HFFc6 (cell line): ENCODE results near the gene G3BP1. TPM values are rescaled to one million over a fixed set of nuclear protein-coding genes. Genes with fewer than 3 reads are reported as not detected.

Source experiments
- DNase-seq: peaks from one replicate; pipeline ENCODE4 v3.0.0-alpha.2; 2018
- H3K27ac Mint-ChIP-seq: 2 replicates; pipeline ENCODE4 v1.8.0; 2020; ENCODE audit warnings: mild to moderate bottlenecking, mixed read lengths
- H3K27me3 Mint-ChIP-seq: 2 replicates; pipeline ENCODE4 v1.8.0; 2021; ENCODE audit warnings: mild to moderate bottlenecking, moderate library complexity, mixed read lengths; ENCODE audit not compliant: insufficient read depth
- H3K36me3 Mint-ChIP-seq: 2 replicates; pipeline ENCODE4 v1.8.0; 2021; ENCODE audit warnings: low read depth, mixed read lengths
- H3K4me1 Mint-ChIP-seq: 2 replicates; pipeline ENCODE4 v1.8.0; 2020; ENCODE audit warnings: low read depth, mixed read lengths
- H3K4me3 Mint-ChIP-seq: 2 replicates; pipeline ENCODE4 v1.8.0; 2020; ENCODE audit warnings: mild to moderate bottlenecking, moderate library complexity, mixed read lengths
- H3K9me3 Mint-ChIP-seq: 2 replicates; pipeline ENCODE4 v1.8.0; 2020; ENCODE audit warnings: mild to moderate bottlenecking, mixed read lengths
- total RNA-seq, 6 experiments: library from RNA; stranded (reverse); fragmentation: NEBNext Ultra II Directional; extraction: Animal tissue kit (Norgen Biotek cat#: 25700); gene quantifications; 2 replicates in 1 of 6; 3 replicates in 5 of 6; pipeline ENCODE4 v1.2.3, GENCODE V29; 2021
- TF ChIP-seq, protein P1 (sequence below): fragments of 200-600 bp; sonication (generic); IDR thresholded peaks from 2 replicates; pipeline ENCODE4 v1.5.0; 2021; ENCODE audit warnings: antibody characterized with exemption, mild to moderate bottlenecking

Gene G3BP1
- total RNA-seq, 6 experiments from 2014 or later = 242 to 284 (median 245) TPM

DNA sequence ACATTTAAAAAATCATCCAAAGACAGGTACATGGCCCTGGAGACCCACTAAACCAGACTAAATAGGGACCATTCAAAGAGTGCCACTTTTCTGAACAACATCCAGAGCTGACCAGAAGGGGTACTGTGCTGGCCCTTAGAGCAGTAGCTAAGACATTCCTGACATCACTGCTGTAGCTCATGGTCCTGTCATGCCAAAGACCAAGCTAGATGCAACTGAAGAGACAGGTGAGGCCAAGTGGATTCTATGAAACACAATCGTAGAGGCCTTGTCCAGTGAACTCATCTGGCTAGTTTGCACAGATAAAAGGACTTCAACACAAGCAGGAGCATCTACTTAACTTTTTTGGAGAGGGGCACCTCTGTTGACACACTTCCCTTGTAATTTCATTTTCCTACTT is 43.3 kb downstream of the G3BP1 start:
- Mint-ChIP-seq H3K27me3 (peaks cover 2% of the 10 kb centered on the region; the same call in 1 of the 2 replicates), H3K27ac (no peak overlapping the region; the same call in 1 of the 2 replicates), H3K4me3 (no peak overlapping the region), H3K36me3 (peaks cover 59% of the 10 kb centered on the region), H3K4me1 (peaks cover 31% of the 10 kb centered on the region), H3K9me3 (no peaks in the 10 kb centered on the region)
- TF ChIP-seq, protein P1, sequence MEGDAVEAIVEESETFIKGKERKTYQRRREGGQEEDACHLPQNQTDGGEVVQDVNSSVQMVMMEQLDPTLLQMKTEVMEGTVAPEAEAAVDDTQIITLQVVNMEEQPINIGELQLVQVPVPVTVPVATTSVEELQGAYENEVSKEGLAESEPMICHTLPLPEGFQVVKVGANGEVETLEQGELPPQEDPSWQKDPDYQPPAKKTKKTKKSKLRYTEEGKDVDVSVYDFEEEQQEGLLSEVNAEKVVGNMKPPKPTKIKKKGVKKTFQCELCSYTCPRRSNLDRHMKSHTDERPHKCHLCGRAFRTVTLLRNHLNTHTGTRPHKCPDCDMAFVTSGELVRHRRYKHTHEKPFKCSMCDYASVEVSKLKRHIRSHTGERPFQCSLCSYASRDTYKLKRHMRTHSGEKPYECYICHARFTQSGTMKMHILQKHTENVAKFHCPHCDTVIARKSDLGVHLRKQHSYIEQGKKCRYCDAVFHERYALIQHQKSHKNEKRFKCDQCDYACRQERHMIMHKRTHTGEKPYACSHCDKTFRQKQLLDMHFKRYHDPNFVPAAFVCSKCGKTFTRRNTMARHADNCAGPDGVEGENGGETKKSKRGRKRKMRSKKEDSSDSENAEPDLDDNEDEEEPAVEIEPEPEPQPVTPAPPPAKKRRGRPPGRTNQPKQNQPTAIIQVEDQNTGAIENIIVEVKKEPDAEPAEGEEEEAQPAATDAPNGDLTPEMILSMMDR = no peak
- no peak for DNase-seq

- Mint-ChIP-seq H3K4me1 (no peaks in the 10 kb centered on the region), H3K27ac (no peak overlapping the region), H3K36me3 (peaks cover 11% of the 10 kb centered on the region), H3K4me3 (no peak overlapping the region), H3K27me3 (no peaks in the 10 kb centered on the region; the same call in 1 of the 2 replicates), H3K9me3 (no peaks in the 10 kb centered on the region)
- DNase-seq = no peak
- TF ChIP-seq, protein P1 = no peak
These were observed 48.1 kb downstream of the G3BP1 start for GRCh38 chr5:151819830-151820229.

DNA sequence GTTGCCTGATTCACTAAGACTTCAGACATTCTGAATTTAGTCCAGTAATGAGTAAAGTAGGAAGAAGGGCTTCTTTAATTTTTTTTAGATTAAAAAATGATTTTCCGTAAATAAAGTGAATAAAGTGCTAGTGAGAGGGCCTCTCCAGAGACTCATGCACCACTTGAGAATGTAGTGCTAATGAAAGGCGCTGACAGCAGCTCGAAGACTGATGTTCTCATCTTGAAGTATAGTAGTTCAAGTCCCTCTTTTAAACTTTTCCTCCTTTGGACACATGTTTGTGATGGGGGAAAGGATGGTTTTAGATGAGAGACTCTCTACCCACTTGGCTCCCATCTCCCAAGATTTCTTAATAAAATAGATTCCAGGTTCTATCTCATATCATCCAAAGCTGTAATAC is 48.5 kb downstream of the G3BP1 start:
- Mint-ChIP-seq H3K27me3 (no peaks in the 10 kb centered on the region; the same call in 1 of the 2 replicates), H3K9me3 (no peaks in the 10 kb centered on the region), H3K36me3 (peaks cover 7% of the 10 kb centered on the region; the same call in 1 of the 2 replicates), H3K4me3 (no peak overlapping the region), H3K4me1 (no peaks in the 10 kb centered on the region), H3K27ac (no peak overlapping the region)
- TF ChIP-seq, protein P1 = no peak
- DNase-seq = no peak

GRCh38 chr5:151820903-151821302 is 49.1 kb downstream of the G3BP1 start:
- Mint-ChIP-seq H3K36me3 (peaks cover 8% of the 10 kb centered on the region; the same call in 1 of the 2 replicates), H3K4me1 (no peaks in the 10 kb centered on the region), H3K4me3 (no peak overlapping the region), H3K9me3 (no peaks in the 10 kb centered on the region), H3K27me3 (no peaks in the 10 kb centered on the region; the same call in 1 of the 2 replicates), H3K27ac (no peak overlapping the region)
- TF ChIP-seq, protein P1 = no peak
- no peak for DNase-seq

DNA sequence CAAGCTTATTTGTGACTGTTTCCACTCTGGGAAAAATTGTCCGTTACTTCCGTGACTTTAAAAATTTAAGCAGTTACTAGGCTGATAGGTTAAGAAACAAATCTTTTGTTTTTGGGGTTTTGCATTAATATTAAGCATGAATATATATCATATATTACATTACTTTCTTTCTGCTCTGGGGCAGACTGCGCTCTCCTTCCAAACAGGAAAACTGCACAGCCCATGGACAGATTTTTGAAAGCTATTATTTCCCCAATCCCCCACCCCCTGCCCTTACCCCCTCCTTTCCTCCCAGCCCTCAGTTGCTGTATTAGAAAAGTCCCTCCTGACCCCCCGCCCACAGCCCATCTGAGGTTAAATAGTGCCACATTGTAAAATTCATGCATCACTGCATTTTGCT is 50.4 kb downstream of the G3BP1 start:
- Mint-ChIP-seq H3K4me1 (no peaks in the 10 kb centered on the region), H3K27me3 (no peaks in the 10 kb centered on the region; the same call in 1 of the 2 replicates), H3K27ac (no peak overlapping the region), H3K36me3 (peaks cover 14% of the 10 kb centered on the region), H3K9me3 (no peaks in the 10 kb centered on the region), H3K4me3 (no peak overlapping the region)
- TF ChIP-seq, protein P1 = no peak
- no peak for DNase-seq

DNA sequence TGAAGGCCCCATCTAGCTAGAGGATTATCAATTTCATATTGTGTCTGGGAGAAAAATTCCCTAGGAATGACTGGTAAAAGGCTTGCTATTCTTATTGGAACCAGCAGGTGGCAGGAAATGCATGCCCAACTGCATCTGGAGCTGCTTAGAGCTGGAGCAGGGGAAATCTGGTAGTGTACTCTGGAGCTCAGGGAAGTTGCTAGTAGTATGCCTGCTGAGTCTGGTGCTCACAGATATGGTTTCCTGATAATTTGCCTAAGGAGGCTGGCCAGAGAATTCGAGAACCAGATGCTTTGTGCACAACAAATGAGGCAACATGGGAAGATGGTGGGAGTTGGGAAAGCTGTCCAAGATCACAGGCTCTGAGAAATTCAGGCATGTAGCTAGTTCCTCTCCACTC is 53.7 kb downstream of the G3BP1 start:
- Mint-ChIP-seq H3K27ac (no peak overlapping the region), H3K4me1 (no peaks in the 10 kb centered on the region), H3K27me3 (no peaks in the 10 kb centered on the region; the same call in 1 of the 2 replicates), H3K9me3 (peaks cover 5% of the 10 kb centered on the region), H3K36me3 (peaks cover 43% of the 10 kb centered on the region), H3K4me3 (no peak overlapping the region)
- peak; percentile 52 for DNase-seq
- TF ChIP-seq, protein P1 = peak; percentile 95
